Activated T-helper 1 cell treated with anti-CD3 and anti-CD28 coated beads, Interleukin-12 subunit alpha, Interleukin-12 subunit beta, Interleukin-2, Interleukin-4 antibody, amounts not matched to agents 30 ng/mL and 10 ng/mL and 1 ng/mL, durations not matched to agents 14 hours and 24 hours and 36 hours (primary cell): Measurements from ENCODE around the gene TMEM123. TPM values are rescaled to one million over a fixed set of nuclear protein-coding genes. Genes with fewer than 3 reads are reported as not detected.

Experiments used
- DNase-seq: peaks from one replicate; pipeline ENCODE4 v3.0.0; 2021; ENCODE audit warnings: low spot score
- H3K27ac Mint-ChIP-seq: one replicate; pipeline ENCODE4 v1.8.0; 2021; ENCODE audit warnings: mild to moderate bottlenecking, mixed read lengths
- H3K27me3 Mint-ChIP-seq: one replicate; pipeline ENCODE4 v1.8.0; 2022; ENCODE audit warnings: mild to moderate bottlenecking, moderate library complexity, mixed read lengths; ENCODE audit not compliant: insufficient read depth
- H3K36me3 Mint-ChIP-seq: one replicate; pipeline ENCODE4 v1.8.0; 2021; ENCODE audit warnings: low read depth, mixed read lengths
- H3K4me1 Mint-ChIP-seq: one replicate; pipeline ENCODE4 v1.8.0; 2021; ENCODE audit warnings: low read depth, mixed read lengths
- H3K4me3 Mint-ChIP-seq: one replicate; pipeline ENCODE4 v1.8.0; 2021; ENCODE audit warnings: mild to moderate bottlenecking, moderate library complexity, mixed read lengths
- H3K9me3 Mint-ChIP-seq: one replicate; pipeline ENCODE4 v1.8.0; 2021; ENCODE audit warnings: mixed read lengths
- intact Hi-C: fragments of 100-400 bp; cut with micrococcal nuclease; formaldehyde crosslinking; loops from one replicate; pipeline ENCODE4 v1.15.1; 2024
- total RNA-seq: library from RNA; stranded (reverse); gene quantifications from 2 replicates; pipeline ENCODE4 v1.2.3, GENCODE V29; 2022

Gene TMEM123, protein sequence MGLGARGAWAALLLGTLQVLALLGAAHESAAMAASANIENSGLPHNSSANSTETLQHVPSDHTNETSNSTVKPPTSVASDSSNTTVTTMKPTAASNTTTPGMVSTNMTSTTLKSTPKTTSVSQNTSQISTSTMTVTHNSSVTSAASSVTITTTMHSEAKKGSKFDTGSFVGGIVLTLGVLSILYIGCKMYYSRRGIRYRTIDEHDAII
- 206 and 231 TPM in 2 replicates for total RNA-seq

DNA sequence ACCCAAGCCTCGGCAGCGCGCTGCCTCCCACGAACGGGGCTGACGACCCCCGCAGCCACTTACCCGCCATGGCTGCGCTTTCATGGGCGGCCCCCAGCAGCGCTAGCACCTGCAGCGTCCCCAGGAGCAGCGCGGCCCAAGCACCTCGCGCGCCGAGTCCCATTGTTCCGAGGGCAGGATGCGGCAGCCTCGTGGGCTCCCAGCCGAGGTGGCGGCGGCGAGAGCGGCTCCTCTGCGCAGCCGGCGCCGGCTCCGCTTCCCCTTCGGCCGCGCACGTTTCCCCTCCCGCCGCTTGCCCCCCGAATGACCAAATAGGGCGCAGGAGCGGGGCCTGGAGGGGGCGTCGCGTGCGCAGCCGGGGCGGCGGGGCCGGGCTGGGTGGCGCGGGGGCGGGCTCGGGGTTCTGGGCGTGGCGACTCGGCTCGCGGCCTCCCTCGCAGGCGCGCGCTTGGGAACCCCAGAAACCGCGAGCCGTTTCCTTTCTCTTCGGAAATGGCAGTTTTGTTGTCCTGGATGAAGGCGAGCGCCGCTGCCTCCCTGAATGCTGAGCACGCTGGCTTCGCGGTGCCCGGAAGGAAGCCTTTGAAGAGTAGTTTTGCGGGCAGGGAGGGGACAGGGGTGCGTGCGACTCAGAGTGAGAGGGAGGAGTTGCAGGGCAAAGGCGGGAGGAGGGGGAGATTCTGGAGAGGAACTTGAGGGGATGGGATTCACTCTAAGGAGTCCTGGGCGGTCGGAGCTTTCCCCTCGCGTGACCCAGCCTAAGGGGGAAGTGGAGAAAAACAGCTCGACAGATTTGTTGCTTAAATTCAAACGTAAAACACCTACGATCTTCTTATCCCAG is at the start of gene TMEM123:
Gene TMEM123, minus strand, starts transcription at position 305 of the 841 bp plus-strand sequence. Its CDS starts 142 bp downstream, at position 163.
- H3K27me3 Mint-ChIP-seq: peaks cover 3% of the 10 kb centered on the region
- H3K9me3 Mint-ChIP-seq: no peaks in the 10 kb centered on the region
- intact Hi-C loops: loop anchor here (1.0 to 10.0 kb wide), 12 partner anchors 13 to 642 kb away; partner anchors contain the start of genes ANGPTL5, BIRC2, BIRC3 and CEP126
- peak within 1 kb of the TSS; percentile 99 for H3K27ac Mint-ChIP-seq
- H3K36me3 Mint-ChIP-seq: peaks cover 14% of the 10 kb centered on the region
- DNase-seq: peak; percentile 88
- peaks cover 86% of the 10 kb centered on the region for H3K4me1 Mint-ChIP-seq
- peak within 1 kb of the TSS; percentile 94 for H3K4me3 Mint-ChIP-seq

DNA sequence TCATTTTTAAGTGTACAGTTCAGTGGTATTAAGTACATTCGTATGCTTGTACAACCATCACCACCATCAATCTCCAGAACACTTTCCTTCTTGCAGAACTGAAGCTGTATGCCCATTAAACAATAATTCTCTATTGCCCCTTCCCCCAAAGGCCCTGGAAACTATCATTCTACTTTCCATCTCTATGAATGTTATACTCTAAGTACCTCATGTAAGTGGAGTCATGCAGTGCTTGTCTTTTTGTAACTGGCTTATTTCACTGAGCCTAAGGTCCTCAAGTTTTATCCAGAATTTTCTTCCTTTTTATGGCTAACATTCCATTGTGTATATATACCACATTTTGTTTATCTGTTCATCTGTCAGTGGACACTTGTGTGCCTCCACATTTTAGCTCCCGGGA is 48.3 kb upstream of the TMEM123 start:
- DNase-seq: no peak
- Mint-ChIP-seq H3K4me1 (peaks cover under 1% of the 10 kb centered on the region), H3K27ac (no peak overlapping the region), H3K27me3 (peaks cover 21% of the 10 kb centered on the region), H3K4me3 (no peak overlapping the region), H3K36me3 (no peaks in the 10 kb centered on the region), H3K9me3 (no peaks in the 10 kb centered on the region)
- intact Hi-C loops: no loop called here

DNA sequence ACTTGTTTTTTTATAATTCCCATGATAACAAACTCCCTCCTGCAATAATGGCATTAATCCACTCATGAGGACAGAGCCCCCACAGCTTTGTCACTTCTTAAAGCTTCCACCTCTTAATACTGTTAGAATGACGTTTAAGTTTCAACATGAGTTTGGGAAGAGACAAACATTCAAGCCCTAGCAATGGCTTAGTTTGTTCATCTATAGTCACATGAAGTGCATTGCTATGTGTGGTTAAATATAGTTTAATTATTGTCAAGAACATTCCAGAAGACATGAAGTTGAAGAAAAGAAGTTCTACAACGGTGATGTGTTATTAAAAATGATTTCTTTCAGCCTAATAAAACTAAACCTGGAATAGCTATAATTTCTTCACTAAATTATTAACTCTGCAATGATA is 47.4 kb upstream of the TMEM123 start:
- H3K4me1 Mint-ChIP-seq: peaks cover 10% of the 10 kb centered on the region
- peaks cover 17% of the 10 kb centered on the region for H3K27me3 Mint-ChIP-seq
- H3K27ac Mint-ChIP-seq: no peak overlapping the region
- H3K9me3 Mint-ChIP-seq: no peaks in the 10 kb centered on the region
- no peak overlapping the region for H3K4me3 Mint-ChIP-seq
- DNase-seq: no peak
- H3K36me3 Mint-ChIP-seq: no peaks in the 10 kb centered on the region
- intact Hi-C loops: no loop called here

DNA sequence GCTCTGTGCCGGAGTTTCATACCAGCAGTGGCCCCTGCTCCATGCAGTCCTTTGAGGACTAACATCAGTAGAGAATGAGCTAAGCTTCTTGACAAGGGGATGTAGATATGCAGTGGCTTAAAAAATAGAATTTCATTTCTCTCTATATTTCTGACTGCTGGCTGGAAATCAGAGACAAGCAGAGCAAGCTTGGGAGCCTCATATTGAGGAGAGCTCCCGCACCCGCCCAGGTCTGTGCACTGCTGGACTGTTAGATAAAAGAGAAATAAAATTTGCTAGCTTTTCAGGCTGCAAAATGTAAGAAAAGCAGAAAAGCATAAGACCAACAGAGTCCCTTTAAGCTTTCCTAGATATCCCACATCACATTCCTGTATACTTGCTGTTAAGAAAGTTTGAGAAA is 46.6 kb upstream of the TMEM123 start:
- Mint-ChIP-seq H3K4me1 (peaks cover 12% of the 10 kb centered on the region), H3K9me3 (no peaks in the 10 kb centered on the region), H3K4me3 (no peak overlapping the region), H3K27ac (no peak overlapping the region), H3K27me3 (peaks cover 17% of the 10 kb centered on the region), H3K36me3 (no peaks in the 10 kb centered on the region)
- intact Hi-C loops: no loop called here
- DNase-seq: no peak

DNA sequence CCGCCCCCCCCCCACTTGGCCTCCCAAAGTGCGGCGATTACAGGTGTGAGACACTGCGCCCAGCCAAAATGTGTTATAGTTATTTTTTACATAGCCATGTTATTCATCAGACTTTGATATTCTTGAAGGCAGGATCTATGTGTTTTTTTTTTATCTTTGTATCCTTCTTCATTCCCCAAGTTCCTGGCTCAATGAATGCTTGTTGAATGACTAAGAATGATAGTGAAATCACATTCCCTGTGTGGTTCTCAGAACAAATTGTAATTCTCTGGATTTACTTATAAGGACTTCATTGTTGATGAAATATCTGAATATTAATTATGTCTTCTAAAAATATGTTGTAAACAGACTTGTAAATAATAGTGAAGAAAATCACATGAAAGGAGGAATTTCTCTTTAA is 44.5 kb upstream of the TMEM123 start:
- peaks cover 14% of the 10 kb centered on the region for H3K27me3 Mint-ChIP-seq
- no peak overlapping the region for H3K27ac Mint-ChIP-seq
- no peak for DNase-seq
- no peaks in the 10 kb centered on the region for H3K36me3 Mint-ChIP-seq
- intact Hi-C loops: no loop called here
- no peak overlapping the region for H3K4me3 Mint-ChIP-seq
- peaks cover 20% of the 10 kb centered on the region for H3K4me1 Mint-ChIP-seq
- no peaks in the 10 kb centered on the region for H3K9me3 Mint-ChIP-seq

DNA sequence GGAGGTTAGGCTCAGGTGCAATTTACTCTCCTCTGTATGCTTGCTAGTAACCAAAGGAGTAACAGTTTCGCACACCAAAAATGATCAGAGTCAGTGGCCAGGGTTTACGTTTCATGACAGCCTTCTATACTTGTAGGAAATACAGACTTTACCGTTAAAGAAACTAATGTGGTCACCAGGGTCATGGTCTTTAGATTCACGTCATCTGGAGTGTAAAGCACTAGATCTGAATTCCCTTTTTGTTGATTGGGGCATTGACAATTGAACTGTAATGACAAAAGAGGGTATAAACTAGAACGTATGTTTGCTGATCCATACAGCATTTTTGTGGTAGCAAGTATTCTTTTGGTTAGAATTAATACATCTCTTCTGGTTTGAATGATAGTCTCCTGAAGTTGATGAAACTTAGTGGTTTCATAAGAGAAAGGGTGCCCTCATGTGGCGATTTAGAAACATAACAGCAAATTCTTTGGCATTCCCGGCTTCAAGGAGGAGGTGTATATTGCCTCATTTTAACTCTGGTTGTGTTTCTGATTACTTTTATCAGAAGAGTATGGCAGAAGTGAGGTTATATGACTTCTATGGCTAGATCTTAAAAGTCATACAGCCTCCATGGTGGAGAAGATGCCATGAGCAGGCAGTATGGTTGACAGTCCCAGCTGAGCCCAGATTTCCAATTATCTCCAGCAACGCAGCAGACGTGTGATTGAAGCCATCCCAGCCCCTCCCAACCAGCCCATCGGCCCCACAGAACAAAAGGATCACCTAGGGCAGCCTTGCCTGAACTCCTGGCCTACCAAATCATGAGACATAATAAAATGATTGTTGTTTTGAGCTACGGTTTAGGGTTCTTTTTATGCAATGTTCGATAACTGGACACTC is 42.8 kb upstream of the TMEM123 start:
- H3K27ac Mint-ChIP-seq: no peak overlapping the region
- H3K4me3 Mint-ChIP-seq: no peak overlapping the region
- DNase-seq: peak; percentile 18
- peaks cover 30% of the 10 kb centered on the region for H3K4me1 Mint-ChIP-seq
- H3K27me3 Mint-ChIP-seq: peaks cover 2% of the 10 kb centered on the region
- intact Hi-C loops: loop anchor here (1.0 to 2.0 kb wide), 11 partner anchors 19 to 207 kb away; partner anchors contain the start of genes BIRC2 and BIRC3
- no peaks in the 10 kb centered on the region for H3K36me3 Mint-ChIP-seq
- H3K9me3 Mint-ChIP-seq: no peaks in the 10 kb centered on the region

DNA sequence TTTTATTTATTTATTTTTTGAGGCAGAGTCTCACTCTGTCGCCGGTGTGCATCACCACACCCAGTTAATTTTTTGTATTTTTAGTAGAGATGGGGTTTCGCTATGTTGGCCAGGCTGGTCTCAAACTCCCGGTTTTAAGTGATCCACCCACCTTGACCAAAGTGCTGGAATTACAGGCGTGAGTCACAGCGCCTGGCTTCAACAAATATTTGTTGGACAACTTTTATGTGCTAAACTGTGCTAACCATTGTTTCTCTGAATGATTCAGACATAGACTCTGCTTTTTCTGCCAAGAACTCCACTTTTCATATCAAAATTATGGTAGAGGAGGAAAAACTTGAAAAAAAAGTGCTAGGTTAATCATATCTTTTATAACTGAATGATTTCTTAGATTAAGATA is 41.7 kb upstream of the TMEM123 start:
- H3K4me1 Mint-ChIP-seq: peaks cover 38% of the 10 kb centered on the region
- no peak overlapping the region for H3K4me3 Mint-ChIP-seq
- intact Hi-C loops: loop anchor here (2.0 kb wide), 1 partner anchor 77 kb away; no protein-coding TSS in a partner anchor
- DNase-seq: no peak
- peaks cover 2% of the 10 kb centered on the region for H3K27me3 Mint-ChIP-seq
- no peaks in the 10 kb centered on the region for H3K9me3 Mint-ChIP-seq
- H3K36me3 Mint-ChIP-seq: no peaks in the 10 kb centered on the region
- H3K27ac Mint-ChIP-seq: no peak overlapping the region

DNA sequence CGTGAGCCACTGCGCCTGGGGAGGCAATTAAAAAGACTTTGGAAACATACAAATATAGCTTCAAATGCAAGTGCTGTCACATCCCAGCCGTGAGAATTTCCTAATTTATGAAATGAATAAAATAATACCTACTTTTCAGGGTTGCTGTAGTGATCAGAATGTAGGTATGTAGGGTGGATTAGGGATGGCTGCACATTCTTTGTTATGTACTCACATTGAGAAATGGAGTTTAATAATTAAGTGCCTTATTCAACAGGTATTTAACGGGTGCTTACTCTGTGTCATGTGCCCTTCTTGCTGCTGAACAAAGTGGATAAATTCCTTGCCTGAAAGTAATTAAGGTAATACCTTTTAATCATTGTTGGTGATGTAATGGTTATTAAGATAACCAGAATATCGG is 41.0 kb upstream of the TMEM123 start:
- DNase-seq: no peak
- H3K9me3 Mint-ChIP-seq: no peaks in the 10 kb centered on the region
- no peaks in the 10 kb centered on the region for H3K36me3 Mint-ChIP-seq
- intact Hi-C loops: no loop called here
- peaks cover 43% of the 10 kb centered on the region for H3K4me1 Mint-ChIP-seq
- no peak overlapping the region for H3K27ac Mint-ChIP-seq
- H3K4me3 Mint-ChIP-seq: no peak overlapping the region
- peaks cover 2% of the 10 kb centered on the region for H3K27me3 Mint-ChIP-seq

DNA sequence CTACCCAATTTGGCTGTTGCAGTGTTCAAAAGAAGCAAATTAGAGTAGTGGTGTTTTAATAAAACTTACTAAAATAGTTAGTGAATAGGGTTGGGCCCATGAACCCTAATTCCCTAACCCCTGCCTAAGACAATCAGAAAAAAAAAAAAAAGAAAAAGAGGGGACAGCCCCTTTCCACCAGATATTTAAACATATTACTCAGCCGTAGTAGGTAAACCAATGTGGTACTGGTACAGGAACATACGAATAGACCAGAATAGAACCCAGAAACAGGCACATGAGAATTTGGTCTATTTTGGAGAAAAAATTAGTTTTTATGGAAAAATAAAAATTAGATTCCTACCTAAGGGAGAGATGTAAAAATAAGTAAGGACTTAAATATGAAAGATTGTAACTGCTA is 39.4 kb upstream of the TMEM123 start:
- Mint-ChIP-seq H3K9me3 (no peaks in the 10 kb centered on the region), H3K4me1 (peaks cover 58% of the 10 kb centered on the region), H3K27ac (no peak overlapping the region), H3K36me3 (no peaks in the 10 kb centered on the region), H3K4me3 (no peak overlapping the region), H3K27me3 (peaks cover 2% of the 10 kb centered on the region)
- no peak for DNase-seq
- intact Hi-C loops: no loop called here

DNA sequence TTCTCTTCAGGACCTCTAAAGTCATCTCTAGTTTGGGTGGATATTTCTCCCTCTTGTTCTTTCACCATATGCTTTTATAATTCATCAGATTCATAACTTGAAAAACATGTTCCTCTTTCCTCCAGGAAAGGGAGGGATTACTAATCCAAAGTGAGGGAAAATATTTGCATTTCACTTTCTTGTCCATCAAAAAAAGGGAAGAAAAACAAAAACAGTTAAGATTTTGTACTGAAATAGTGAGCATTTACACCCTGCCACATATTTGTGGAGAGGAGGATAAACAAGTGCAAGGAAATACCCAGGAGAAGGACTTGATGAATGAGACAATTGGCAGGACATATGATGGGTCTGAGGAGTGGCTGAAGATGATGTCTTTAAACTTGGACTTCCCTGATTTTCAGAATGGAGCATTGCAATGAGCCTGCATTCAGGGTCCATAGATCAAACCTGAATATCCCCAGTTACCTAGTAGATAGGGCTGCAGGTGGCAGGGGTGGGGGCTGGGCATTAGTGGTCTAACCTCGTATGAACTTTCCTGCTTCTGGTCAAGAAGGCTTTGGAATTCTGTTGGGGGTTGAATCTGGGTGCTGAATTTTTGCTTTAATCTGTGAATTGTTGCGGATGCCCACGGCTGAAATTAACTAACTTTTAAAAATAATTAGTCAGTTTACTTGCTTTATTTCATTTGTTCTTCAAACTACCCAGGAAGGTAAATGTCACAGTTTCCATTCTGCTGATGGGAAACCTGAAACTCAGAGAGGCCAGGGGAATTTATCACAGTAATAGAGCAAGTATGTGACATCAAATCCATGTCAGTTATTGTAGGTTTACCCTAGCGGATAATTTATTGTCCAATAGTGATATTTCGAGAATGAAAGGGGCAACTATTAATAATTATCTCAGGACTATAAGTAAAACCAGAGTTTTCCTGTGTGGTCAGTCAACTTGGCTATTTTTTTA is 36.9 kb upstream of the TMEM123 start:
- H3K27ac Mint-ChIP-seq: no peak overlapping the region
- H3K9me3 Mint-ChIP-seq: no peaks in the 10 kb centered on the region
- H3K27me3 Mint-ChIP-seq: peaks cover 1% of the 10 kb centered on the region
- H3K4me3 Mint-ChIP-seq: no peak overlapping the region
- H3K36me3 Mint-ChIP-seq: no peaks in the 10 kb centered on the region
- intact Hi-C loops: loop anchor here (2.0 kb wide), 1 partner anchor 15 kb away; no protein-coding TSS in a partner anchor
- DNase-seq: no peak
- H3K4me1 Mint-ChIP-seq: peaks cover 48% of the 10 kb centered on the region

DNA sequence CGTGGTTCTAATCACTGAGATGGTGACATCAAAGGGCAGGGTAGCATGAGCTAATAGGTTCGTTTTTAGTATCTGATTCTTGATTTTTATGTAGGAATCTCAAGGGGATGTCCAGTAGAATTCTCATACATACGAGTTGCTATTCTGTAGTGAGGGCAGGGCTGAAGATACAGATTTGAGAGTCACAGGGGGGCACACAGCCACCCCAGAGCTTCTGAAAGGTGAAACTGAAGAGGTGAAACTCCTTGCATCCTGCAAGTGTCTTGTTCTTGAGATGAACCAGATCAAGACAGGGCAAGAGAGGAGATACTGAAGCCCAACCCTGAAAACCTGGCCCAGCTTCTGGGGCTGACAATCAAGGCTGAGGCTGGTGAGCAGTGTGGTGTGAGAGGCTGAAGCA is 35.6 kb upstream of the TMEM123 start:
- no peak overlapping the region for H3K27ac Mint-ChIP-seq
- intact Hi-C loops: loop anchor here (2.0 kb wide), 1 partner anchor 13 kb away; no protein-coding TSS in a partner anchor
- DNase-seq: no peak
- peaks cover 2% of the 10 kb centered on the region for H3K27me3 Mint-ChIP-seq
- H3K36me3 Mint-ChIP-seq: no peaks in the 10 kb centered on the region
- peaks cover 48% of the 10 kb centered on the region for H3K4me1 Mint-ChIP-seq
- H3K4me3 Mint-ChIP-seq: no peak overlapping the region
- H3K9me3 Mint-ChIP-seq: no peaks in the 10 kb centered on the region

DNA sequence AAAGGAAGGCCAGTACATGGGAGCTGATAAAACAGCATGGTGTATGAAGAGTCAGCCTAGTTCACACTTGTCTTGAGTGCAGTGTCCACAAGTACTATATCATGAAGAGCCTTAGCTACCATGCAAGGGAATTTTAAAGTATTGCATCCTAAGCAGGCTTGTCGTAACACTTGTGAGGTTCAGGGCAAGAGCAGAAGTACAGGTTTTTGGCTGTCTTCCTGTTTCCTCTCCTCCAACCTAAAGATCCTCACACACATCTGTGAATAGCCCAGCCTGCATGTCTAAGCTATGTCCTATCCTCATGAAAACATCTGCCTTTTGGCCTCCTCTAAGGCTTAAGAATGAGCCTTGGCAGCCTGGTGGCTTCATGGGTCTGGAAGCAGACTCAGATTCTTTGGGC is 34.6 kb upstream of the TMEM123 start:
- Mint-ChIP-seq H3K36me3 (no peaks in the 10 kb centered on the region), H3K4me1 (peaks cover 41% of the 10 kb centered on the region)

More for the DNA sequence above, 34.6 kb upstream of the TMEM123 start:
- DNase-seq: no peak
- H3K27ac Mint-ChIP-seq: no peak overlapping the region
- no peak overlapping the region for H3K4me3 Mint-ChIP-seq
- no peaks in the 10 kb centered on the region for H3K9me3 Mint-ChIP-seq
- peaks cover 2% of the 10 kb centered on the region for H3K27me3 Mint-ChIP-seq
- intact Hi-C loops: no loop called here
